HG03060 (cell line): ENCODE data around the gene WDR62.
"Not testable (repeated sequence)": the region's sequence is repeated elsewhere in the genome, so short reads cannot be mapped to it uniquely, and the experiment has no call there.

Experiments used
- ATAC-seq: cut with Tn5 transposase; IDR thresholded peaks from one replicate; pipeline ENCODE4 v1.9.1; 2021; ENCODE audit warnings: low read depth, moderate number of reproducible peaks; ENCODE audit not compliant: unreplicated experiment

WDR62 gene

DNA sequence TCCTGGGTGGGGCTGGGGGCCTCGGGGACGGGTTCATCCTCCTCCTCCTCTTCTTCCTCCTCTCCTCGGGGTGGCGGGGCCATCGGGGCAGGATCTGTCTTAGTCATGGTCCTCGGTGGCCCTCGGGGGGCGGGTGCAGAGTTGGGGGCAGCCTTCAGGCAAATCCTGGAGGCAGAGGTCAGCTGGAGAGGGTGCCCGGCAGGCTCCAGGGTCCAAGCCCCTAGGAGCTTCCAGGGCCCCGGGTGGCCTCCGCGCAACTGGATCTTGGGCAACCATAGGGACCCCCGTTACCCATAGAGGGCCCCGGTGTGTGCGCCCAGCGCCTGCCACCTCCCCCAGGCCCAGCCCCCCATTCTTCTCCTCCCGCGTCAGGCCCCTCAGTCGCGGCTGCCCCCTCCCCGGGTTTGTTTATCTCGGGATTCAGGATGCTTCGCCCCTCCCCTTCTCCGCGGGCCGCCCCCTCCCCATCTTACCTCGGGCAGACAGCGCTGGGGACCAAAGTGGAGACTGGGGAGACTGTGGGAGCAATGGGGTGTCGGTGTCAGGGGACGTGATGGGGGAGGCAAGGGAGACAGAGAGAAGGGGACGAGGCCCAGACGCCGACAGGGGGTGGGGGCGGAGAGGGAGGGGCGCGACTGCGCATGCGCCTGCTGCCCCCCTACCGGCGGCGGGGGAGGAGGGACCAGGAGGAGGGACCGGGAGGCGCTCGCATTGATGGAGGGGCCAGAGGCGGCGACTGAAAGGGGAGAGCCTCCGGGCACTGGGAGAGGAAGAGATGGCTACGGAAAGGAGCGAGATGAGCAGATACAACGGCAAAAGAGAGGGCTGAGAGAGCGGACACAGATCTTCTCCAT, 22.2 kb upstream of the WDR62 start, which contains the start of gene CLIP3:
TSS of gene CLIP3 (minus strand) at position 623 of the 854 bp plus-strand sequence. CDS start at position 107, 516 bp downstream.
- no peak for ATAC-seq

- ATAC-seq: no peak
Measured at GRCh38 chr19:36040495-36040894, 14.2 kb upstream of the WDR62 start.

DNA sequence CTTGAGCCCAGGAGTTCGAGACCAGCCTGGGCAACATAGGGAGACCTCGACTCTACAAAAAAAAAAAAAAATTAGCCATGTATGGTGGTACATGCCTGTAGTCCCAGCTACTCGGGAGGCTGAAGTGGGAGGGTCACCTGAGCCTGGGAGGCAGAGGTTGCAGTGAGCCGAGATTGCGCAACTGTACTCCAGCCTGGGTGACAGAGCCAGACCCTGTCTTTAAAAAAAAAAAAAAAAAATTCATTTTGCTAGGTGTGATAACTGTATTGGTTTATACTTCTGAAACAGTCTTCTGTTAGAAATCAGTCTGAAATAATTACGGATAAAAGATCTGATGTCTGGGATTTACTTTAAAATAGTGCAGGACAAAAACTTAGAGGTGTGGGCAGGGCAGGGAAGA, 13.6 kb upstream of the WDR62 start:
- not testable (repeated sequence) for ATAC-seq

GRCh38 chr19:36041831-36042230, 12.9 kb upstream of the WDR62 start:
- ATAC-seq: no peak

DNA sequence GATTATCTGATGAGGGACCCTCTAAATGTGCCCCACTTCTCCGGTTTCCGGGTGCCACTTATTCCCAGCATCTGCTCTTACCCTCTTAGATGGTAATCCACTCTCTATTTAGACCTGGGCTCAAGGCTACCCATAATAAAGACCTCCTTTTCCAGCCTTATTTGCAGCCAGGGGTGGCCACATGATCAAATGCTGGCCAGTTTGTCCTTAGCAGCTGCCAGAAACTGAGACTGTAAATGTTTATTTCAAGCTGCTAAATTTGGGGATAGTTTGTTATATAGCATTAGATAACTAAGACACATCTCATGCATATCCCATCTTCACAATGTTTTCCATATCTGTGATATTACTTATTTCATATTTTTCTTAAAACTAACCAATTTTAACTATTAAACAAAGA, 10.7 kb upstream of the WDR62 start:
- ATAC-seq: no peak

- no peak for ATAC-seq
Measured at GRCh38 chr19:36046443-36047050, 8.2 kb upstream of the WDR62 start.

- ATAC-seq: no peak
Measured at GRCh38 chr19:36047835-36048234, 6.9 kb upstream of the WDR62 start.

GRCh38 chr19:36049080-36049698, 5.5 kb upstream of the WDR62 start:
- no peak for ATAC-seq

DNA sequence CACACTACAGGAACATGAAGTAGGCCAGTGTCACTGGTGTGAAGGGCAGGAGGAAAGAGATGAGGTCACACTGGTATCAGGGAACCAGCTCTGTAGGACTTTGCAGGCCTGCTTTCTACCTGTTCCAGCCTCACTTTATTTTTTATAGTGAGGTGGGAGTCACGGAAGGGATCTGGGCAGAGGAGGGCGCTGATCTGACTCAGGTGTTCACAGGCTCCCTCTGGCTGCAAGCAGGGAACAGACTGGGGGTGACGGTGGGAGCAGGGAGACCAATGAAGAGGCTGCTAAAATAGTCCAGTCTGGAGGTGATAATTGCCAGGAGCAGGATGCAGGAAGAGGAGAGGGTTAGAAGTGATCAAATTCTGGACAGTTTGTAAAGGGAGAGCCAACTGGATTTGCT, 3.5 kb upstream of the WDR62 start:
- no peak for ATAC-seq

GRCh38 chr19:36051637-36052036, 3.1 kb upstream of the WDR62 start:
- no peak for ATAC-seq

- peak; percentile 70 for ATAC-seq
Measured at GRCh38 chr19:36054119-36054732, 471 bp upstream of the WDR62 start, which contains the start of gene THAP8. THAP8 (minus strand) TSS chr19:36054285; CDS start chr19:36054217, 68 bp downstream.

DNA sequence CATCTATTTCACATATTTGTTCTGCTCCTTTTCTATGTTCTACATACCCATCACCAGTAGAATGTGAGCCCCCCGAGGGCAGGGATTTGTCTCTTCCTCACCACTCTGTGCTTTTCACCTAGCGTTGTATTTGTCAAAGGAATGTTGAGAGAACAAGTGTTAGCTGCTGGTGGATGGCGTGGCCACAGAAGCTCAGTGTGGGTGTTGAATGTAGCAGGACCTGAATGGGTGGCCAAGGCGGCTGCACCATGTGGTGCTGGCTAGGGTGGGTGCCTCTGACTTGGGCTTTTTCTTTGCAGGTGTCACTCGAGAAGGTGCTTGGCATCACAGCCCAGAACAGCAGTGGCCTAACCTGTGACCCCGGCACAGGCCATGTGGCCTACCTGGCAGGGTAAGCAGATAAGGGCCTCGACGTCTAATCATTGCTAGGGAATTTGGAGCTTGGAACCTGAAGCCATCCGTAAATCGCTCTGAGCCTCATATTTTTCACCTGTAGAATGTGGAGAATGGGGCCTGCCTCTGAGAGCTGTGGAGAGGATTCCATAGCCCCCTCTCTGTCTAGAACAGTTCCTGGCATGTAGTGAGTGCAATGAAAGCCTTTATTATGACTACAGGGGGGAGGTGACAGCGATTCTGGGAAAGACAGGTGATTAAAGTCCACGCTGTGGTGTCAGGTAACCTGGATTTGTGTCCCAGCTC, 3.9 kb downstream of the WDR62 start:
- ATAC-seq: no peak

DNA sequence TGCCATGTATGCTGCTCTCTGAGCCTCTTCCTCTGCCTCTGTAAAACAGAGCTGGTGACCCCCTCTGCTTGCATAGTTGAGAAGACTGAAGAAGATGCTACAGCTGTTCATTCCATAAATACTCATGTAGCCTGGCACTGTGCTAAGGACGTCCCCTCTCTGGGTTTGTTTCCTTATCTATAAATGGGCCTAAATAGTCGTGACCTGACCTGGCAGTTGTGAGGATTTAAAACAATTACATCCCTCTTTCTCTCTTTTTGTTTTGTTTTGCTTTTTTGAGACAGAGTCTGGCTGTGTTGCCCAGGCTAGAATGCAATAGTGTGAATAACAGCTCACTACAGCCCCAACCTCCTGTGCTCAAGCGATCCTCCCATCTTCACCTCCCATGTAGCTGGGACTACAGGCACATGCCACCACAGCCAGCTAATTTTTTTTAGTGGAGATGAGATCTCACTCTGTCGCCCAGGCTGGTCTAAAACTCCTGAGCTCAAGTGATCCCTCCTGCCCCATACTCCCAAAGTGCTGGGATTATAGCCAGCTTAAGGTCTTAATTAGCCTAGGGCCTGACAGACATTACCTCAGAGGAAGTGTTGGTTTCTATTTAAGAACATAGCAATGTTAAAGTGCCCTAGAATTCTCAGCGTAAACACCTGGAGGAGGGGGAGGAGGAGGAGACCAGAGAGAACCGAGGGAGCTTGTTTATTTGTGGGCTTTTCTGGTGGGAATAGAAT, 4.6 kb downstream of the WDR62 start:
- no peak for ATAC-seq

- ATAC-seq: no peak
Measured at GRCh38 chr19:36060430-36060829, 5.7 kb downstream of the WDR62 start.

GRCh38 chr19:36061367-36061766, 6.7 kb downstream of the WDR62 start:
- ATAC-seq: no peak

DNA sequence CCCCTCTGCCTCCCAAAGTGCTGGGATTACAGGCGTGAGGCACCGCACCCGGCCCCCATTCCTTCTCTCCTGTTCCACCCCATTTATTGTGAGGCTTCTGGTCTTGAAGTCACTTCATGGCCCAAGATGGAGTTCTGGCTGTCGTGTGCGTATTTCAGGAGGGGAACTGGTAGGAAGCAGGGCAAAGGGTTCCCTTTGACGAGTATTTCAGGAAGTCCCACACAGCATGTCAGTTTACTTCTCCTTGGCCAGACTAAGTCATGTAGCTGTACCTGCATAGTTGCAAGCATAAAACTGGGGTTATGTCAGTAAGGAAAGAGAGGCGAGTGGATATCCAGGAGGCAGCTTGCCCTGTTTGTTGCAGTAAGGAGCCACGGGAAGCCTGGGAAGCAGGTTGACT, 10.1 kb downstream of the WDR62 start:
- ATAC-seq: no peak

DNA sequence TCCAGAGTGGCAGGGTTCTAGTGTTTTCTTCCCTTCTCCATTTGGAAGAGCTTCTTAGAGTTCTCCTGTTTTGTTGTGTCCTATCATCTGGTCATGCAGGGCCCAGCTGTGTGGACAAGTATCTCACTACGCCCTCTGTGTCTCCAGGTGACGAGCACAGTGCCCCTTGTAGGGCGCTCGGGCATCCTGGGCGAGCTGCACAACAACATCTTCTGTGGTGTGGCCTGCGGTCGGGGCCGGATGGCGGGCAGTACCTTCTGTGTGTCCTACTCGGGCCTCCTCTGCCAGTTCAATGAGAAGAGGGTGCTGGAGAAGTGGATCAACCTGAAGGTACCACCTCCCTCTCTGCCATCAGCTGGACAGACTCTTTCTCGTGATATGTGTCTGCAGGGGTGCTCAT, 13.0 kb downstream of the WDR62 start:
- ATAC-seq: no peak

DNA sequence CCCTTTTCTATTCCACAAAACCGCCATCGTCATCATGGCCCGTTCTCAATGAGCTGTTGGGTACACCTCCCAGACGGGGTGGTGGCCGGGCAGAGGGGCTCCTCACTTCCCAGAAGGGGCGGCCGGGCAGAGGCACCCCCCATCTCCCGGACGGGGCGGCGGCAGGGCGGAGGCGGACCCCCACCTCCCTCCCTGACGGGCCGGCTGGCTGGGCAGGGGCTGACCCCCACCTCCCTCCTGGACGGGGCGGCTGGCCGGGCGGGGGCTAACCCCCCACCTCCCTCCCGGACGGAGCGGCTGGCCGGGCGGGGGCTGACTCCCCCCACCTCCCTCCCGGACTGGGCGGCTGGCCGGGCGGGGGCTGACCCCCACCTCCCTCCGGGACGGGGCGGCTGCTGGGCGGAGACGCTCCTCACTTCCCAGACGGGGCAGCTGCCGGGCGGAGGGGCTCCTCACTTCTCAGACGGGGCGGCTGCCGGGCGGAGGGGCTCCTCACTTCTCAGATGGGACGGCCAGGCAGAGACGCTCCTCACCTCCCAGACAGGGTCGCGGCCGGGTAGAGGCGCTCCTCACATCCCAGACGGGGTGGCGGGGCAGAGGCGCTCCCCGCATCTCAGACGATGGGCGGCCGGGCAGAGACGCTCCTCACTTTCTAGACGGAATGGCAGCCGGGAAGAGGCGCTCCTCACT, 14.3 kb downstream of the WDR62 start:
- ATAC-seq: not testable (repeated sequence)

GRCh38 chr19:36072081-36072480, 17.4 kb downstream of the WDR62 start:
- ATAC-seq: no peak
